ENCODE data around the gene MRM2.

- TF ChIP-seq POLR2A (IDR thresholded peaks at IDR 0.05) (no peak), CTCF (IDR thresholded peaks at IDR 0.05 in 8 of 11, conservative IDR thresholded peaks at IDR 0.05 in 3 of 11) (no peak), POLR2AphosphoS5 (IDR thresholded peaks at IDR 0.05) (no peak)
Measured at GRCh38 chr7:2239242-2239641, 2.8 kb downstream of the MRM2 start.

Data from spleen (tissue), 7 donors.